GM10266 (cell line): ENCODE results near the gene ANLN.

Experiments used
- DNase-seq: peaks from one replicate; pipeline ENCODE4 v3.0.0; 2012; ENCODE audit errors: extremely low spot score
- TF ChIP-seq, protein P1 (sequence below): IDR thresholded peaks from 2 replicates; pipeline ENCODE4 v1.5.1; 2012; ENCODE audit warnings: mild to moderate bottlenecking, low read depth; ENCODE audit not compliant: control insufficient read depth, insufficient read depth; ENCODE audit errors: missing control alignments

Gene ANLN

DNA sequence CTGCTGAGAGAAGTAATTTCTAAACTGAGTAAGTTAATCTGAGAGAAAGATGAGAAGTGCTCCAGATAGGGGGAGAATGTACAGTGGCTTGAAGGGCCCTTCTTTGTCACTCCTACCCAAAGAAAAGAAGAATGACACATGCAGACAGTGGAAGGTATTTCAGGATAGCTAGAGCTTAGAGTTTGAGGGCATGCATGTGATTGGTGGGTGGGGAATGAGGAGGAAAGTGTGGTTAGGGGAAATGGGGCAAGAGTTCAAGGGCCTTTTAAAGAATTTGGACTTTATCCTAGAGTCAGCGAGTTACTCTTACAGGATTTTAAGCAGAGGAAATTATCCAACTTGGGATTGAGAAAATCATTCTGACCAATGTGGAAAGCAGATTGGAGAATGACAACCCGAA lies 50.0 kb downstream of the ANLN start:
- DNase-seq: no peak
- TF ChIP-seq, protein P1, sequence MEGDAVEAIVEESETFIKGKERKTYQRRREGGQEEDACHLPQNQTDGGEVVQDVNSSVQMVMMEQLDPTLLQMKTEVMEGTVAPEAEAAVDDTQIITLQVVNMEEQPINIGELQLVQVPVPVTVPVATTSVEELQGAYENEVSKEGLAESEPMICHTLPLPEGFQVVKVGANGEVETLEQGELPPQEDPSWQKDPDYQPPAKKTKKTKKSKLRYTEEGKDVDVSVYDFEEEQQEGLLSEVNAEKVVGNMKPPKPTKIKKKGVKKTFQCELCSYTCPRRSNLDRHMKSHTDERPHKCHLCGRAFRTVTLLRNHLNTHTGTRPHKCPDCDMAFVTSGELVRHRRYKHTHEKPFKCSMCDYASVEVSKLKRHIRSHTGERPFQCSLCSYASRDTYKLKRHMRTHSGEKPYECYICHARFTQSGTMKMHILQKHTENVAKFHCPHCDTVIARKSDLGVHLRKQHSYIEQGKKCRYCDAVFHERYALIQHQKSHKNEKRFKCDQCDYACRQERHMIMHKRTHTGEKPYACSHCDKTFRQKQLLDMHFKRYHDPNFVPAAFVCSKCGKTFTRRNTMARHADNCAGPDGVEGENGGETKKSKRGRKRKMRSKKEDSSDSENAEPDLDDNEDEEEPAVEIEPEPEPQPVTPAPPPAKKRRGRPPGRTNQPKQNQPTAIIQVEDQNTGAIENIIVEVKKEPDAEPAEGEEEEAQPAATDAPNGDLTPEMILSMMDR: no peak

DNA sequence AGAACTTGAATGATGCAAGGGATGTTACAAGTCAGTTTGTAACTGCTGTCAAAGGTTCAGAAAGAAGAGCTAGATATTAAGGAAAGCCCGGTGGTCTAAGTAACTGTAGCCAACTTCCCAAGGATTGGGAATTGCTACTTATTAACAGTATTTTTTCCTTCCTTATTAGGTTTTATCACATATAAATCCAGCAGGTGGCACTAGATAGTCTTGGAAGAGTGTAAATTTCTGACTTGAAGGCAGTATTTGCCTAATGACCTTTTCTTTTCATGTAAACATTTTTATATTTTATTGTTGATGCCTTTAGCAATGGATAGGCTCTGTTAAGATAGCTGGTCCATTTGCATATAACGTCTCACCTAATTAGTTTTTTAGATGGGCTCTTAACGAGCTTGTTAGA lies 51.2 kb downstream of the ANLN start:
- TF ChIP-seq, protein P1: peak; percentile 27
- peak; percentile 11 for DNase-seq

DNA sequence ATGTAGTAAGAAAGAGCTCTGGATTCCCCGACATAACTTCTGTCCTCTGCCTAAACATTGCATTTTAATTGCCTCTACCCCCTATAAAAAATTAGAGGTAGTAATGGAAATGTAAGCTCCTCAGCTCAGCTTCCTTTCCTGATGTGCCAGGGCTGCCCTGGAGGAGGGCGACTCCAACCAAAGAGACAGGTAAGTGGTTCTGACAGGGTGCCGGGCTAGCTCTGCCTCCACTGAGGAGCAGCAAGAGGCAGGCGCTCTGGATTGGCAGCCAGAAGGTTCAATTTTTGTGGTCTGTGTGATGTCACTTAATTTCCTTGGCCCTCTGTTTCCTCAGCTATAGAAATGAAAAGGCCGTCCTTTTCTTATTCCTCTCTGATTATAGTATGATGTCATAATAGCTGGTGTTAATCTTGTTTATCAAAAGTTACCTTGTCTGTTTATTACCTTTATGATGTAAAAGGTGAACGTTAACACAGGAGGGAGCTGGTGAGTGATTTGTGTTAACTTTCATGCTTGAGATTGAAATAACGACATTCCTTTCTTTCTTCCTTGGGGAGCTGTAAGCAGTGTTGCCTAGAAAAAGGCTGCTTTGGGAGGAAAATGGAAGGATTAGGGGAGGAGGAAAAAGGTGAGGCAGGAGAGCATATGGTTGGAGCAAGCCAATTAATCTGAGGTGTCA lies 51.8 kb downstream of the ANLN start:
- DNase-seq: no peak
- TF ChIP-seq, protein P1: no peak

DNA sequence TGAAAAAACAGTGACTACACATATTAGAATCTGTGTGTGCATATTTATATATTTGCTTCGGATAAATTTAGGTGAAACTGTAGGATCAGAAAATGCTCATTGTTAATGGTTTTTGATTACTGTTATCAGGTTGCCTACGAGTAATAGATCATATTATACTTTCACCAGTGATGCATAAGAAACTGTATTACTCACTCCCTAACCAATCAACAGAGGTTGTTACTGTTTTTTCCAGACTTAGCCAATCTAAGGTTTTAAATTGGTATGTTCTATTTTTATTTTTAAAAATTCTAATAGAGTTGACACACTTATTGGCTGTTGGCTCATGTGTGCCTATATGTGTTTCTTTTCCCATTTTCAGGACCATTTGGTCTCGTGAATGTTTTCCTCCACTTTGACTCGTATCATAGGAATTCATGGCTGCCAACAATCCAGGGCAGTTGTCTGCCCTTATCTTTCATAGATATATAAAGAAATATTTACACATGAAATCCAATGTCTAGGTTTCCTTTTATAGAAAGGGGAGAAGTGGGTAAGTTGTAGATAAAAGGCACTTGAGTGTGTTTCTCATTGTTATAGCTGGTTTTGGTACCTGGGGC lies 59.2 kb downstream of the ANLN start:
- TF ChIP-seq, protein P1: no peak
- DNase-seq: no peak

DNA sequence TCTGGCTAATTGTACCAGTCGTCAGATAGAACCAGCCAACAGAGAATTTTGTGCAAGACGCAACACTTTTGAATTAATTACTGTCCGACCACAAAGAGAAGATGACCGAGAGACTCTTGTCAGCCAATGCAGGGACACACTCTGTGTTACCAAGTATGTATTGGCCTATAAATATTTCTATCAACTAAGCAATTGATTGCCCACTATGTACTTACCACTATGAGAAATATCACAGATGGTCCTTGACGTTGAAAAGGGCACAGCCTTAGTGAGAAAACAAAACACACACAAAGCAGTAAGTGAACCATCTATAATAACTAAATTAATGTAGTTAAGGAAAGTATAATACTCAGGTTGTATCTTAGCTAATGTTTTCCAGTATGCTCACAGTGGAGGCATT lies 60.0 kb downstream of the ANLN start:
- no peak for DNase-seq
- TF ChIP-seq, protein P1: no peak

DNA sequence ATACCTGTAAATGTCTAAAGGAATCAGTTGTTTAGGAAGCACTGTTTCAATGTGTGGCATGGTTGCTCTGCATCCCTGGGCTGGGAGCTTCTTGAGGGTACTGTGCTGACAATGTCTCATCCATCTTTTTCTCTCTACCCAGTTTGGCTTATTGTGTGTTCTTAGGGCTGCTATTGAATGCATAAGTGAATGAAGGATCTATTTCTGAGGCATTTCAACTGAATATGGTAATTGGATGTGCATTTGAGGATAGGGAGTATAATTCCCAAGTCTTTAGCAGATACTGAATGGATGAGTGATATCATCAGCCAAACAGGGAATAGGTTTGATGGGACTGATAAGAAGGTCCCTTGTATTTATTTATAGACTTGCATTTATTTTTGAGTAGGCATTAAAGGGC lies 64.1 kb downstream of the ANLN start:
- no peak for DNase-seq
- TF ChIP-seq, protein P1: no peak

DNA sequence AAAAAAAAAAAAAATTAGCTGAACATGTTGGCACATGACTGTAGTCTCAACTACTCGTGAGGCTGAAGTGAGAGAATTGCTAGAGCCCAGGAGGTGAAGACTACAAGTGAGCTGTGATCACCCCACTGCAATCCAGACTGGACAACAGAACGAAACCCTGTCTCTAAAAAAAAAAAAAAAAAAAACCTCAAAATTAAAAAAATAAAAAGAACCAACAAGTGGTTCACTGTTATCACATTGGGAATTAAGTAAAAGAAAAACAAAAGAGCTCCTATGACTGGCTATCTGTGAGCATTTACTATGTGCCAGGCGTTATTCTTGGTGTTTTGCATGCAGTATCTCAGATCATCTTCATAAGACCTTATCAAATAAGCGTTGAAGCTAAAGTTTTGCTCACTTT lies 66.0 kb downstream of the ANLN start:
- TF ChIP-seq, protein P1: no peak
- no peak for DNase-seq
